Fibroblast of villous mesenchyme (primary cell): ENCODE measurements around the gene ILKAP. TPM values are rescaled to one million over a fixed set of nuclear protein-coding genes. Genes with fewer than 3 reads are reported as not detected.

Experiments
- DNase-seq: peaks from one replicate; pipeline ENCODE4 v3.0.0-alpha.2; 2010; ENCODE audit warnings: low read depth
- H3K4me3 ChIP-seq: 2 replicates; pipeline ENCODE4 v1.5.1; 2011; ENCODE audit warnings: low read depth, mild to moderate bottlenecking, low read length
- total RNA-seq: library from RNA; depleted of rRNA; stranded (reverse); fragments of >200 nt; gene quantifications from 2 replicates; pipeline ENCODE4 v1.2.3, GENCODE V29; 2012
- TF ChIP-seq, protein P1 (sequence below): IDR thresholded peaks from 2 replicates; pipeline ENCODE4 v1.5.1; 2012; ENCODE audit warnings: low read depth, mild to moderate bottlenecking, low read length; ENCODE audit not compliant: insufficient read depth

Gene ILKAP
- total RNA-seq, 1 donor, result 22.5 TPM

DNA sequence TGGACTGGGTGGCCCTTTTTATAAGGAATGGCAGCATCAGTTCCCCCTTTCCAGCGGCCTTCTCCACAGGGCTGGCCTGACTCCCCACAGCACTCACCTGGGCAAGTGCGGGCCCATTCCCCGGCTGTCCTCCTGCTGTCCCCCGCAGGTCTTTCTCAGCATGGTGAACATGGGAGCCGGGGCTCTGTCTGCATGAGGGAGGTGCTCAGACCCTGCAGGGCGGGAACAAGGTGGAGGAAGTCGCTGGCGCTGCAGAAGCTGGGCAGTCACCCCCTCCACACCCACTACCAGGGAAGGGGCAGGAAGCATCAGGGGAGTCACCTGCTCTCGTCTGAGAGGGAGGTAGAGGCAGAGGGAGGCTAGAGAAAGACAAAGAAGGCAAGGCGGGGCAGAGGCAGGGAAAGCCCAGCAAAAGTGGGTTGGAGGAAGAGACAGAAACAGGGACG, 24.1 kb upstream of the ILKAP start:
- H3K4me3 ChIP-seq, result no peak overlapping the region
- TF ChIP-seq, protein P1, sequence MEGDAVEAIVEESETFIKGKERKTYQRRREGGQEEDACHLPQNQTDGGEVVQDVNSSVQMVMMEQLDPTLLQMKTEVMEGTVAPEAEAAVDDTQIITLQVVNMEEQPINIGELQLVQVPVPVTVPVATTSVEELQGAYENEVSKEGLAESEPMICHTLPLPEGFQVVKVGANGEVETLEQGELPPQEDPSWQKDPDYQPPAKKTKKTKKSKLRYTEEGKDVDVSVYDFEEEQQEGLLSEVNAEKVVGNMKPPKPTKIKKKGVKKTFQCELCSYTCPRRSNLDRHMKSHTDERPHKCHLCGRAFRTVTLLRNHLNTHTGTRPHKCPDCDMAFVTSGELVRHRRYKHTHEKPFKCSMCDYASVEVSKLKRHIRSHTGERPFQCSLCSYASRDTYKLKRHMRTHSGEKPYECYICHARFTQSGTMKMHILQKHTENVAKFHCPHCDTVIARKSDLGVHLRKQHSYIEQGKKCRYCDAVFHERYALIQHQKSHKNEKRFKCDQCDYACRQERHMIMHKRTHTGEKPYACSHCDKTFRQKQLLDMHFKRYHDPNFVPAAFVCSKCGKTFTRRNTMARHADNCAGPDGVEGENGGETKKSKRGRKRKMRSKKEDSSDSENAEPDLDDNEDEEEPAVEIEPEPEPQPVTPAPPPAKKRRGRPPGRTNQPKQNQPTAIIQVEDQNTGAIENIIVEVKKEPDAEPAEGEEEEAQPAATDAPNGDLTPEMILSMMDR, result no peak
- no peak for DNase-seq

DNA sequence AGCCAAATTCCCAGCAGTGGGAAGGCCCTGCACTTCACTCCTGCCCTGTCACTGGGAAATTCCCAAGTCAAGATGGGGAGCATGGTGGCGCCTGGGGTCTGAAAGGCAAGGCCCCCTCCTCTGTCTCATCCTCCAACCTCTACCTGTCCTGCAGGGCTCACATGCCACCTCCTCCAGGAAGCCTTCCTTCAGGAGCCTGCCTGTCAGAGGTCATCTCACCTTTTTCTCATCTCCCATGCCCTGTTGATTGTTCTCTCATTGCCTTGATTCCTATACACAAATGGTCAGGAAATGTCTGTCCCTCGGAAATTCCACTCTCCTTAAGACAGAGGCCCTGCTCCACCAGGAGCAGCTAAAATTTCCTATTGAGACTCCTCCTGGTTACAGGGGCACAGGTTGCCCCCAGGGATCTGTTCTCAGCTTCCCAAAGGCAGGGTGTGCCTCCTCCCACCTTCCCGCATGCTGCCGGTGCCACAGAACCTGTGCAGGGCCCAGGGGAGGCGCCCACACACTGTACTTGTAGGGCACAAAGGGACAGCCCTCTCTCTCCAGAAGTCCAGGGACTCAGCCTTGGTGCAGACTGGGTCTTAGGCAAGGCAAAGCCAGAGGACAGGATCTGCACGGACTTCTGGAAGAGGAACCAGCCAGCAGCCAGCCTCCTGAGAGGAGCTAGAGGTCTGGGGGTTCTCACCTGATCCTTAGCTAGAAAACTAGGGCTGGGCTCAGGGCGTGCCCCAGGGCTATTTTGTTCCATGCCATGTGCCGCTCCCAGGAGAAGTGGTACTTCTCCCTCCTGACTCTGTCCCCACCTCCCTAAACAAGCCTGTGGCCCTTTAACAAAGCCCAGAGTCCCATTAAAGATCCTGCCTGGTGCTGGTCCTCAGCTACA, 23.4 kb upstream of the ILKAP start:
- TF ChIP-seq, protein P1, result no peak
- DNase-seq, result no peak

DNA sequence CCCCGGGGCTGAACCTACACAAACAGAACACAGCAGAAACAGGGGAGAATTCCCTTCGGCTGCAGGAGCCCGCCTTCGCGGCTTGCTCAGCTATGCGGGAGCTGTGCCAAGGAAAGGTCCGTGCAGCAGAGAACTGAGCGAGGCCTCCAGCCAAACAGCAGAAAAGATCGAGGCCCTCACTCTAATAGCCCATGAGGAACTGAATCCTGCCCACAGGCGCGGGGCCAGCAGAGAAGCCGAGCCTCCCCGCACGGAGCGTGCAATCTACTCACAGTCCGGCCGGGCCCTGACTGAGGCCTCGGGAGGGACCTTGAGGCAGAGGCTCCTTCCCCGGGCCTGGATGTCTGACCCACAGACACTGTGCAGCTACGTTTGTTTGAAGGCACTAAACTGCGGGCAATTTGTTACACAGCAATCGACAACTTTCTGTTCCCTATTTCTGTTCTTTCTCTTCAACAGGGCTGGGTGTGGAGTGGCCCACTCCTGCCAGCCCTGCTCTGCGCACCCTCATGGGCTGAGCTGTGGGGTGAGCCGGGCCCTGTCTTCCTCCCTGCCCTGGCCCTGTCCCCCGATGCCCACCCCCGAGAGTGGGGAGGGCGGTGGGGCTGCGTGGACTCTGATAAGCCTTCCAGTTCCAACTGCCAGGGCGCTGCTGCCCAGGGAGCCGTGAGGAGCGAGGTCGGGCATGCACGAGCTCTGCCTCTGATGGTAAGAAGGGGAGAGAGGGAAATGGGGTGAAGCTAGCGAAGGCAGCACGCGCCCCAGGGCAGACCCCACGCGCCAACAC, 22.6 kb upstream of the ILKAP start:
- no peak overlapping the region for H3K4me3 ChIP-seq
- TF ChIP-seq, protein P1, result no peak
- peak; percentile 26 for DNase-seq

More for the DNA sequence above, 23.4 kb upstream of the ILKAP start:
- no peak overlapping the region for H3K4me3 ChIP-seq

DNA sequence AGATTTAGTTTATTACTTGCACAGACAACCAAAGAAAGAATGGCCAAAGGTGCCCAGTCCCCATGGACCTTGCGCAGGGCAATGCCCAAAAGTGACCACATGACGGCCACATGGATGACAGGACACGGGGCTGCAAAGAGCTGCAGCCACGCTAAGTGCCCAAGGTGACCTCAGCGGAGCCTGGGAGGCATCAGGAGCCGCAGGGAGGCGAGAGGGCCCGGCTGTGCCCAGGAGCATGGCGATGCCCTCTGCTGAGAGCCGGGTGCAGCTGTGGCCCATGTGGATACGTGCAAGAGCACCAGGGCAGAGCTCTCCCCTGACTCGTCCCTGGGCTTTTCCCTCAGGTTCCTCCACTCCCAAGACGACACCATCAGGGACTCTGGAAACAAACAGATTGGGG, 21.6 kb upstream of the ILKAP start:
- no peak overlapping the region for H3K4me3 ChIP-seq
- TF ChIP-seq, protein P1, result no peak
- DNase-seq, result no peak

DNA sequence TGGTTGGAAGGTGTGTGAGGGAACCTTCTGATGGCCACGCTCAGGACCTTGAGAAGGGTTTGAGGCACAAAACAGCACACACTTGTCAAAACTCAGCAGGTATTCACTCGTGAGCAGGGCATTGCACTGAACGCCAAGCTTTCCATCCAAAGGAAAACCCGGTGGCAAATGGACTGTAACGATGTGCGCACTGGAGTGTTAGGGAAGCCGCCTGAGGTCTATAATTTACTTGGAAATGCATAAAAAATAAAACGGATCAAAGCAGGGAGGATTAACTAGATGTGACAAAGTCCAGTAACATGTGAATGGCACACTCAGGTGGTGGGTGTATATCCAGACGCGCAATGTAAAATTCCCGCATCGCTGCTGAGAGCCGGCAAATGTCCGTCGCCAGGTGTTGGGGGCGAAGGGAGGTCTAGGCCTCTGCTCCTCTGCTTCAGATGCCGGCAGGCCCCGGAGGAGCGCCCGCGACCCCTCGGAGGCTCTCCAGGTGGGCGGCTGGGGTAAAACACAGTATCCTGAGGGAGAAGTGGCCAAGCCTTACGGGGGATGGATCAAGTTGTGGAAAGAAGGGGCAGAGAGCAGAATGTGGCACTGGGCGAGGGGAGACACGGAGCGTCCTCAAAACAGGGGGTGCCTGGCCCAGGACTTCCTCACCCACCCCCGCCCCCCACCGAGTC, 21.0 kb upstream of the ILKAP start:
- no peak overlapping the region for H3K4me3 ChIP-seq
- TF ChIP-seq, protein P1, result no peak
- no peak for DNase-seq

DNA sequence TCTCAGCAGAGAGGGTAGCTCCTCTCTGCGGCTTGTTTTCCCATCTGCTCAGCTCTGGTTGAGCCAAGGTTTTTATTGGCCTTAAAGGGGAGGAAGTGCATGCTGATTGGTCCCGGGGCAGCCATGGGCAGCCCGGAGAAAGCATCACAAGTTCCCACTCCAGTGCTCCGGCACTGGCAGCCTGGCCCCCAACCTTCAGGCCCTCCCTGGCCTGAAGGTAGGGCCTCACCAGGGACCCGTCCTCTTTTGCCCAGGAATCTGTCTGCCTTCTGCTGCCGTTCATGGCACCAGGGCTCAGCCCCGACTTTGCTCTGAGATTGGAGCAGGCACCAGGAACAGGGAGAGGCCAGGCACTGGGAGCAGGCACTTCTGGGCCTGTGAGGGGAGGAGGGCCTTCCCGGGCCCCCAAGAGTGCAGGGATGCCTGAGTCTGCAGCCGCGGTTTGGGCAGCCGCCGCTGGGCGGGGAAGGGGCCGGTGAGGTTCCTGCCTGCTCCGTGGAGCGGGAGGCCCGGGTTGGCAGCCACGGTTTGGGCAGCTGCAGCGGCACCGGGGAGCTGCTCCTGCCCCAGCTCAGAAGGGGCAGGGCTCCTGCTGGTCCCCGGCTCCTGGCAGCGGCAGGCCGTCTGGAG, 17.5 kb upstream of the ILKAP start:
- TF ChIP-seq, protein P1, result no peak
- H3K4me3 ChIP-seq, result peak overlapping the region; percentile 13
- peak; percentile 51 for DNase-seq
